HG03196 (cell line): Measurements from ENCODE around the gene SLC11A1.

ENCODE experiments used
- ATAC-seq: cut with Tn5 transposase; IDR thresholded peaks from one replicate; pipeline ENCODE4 v1.9.1; 2021; ENCODE audit not compliant: unreplicated experiment

SLC11A1 gene

DNA sequence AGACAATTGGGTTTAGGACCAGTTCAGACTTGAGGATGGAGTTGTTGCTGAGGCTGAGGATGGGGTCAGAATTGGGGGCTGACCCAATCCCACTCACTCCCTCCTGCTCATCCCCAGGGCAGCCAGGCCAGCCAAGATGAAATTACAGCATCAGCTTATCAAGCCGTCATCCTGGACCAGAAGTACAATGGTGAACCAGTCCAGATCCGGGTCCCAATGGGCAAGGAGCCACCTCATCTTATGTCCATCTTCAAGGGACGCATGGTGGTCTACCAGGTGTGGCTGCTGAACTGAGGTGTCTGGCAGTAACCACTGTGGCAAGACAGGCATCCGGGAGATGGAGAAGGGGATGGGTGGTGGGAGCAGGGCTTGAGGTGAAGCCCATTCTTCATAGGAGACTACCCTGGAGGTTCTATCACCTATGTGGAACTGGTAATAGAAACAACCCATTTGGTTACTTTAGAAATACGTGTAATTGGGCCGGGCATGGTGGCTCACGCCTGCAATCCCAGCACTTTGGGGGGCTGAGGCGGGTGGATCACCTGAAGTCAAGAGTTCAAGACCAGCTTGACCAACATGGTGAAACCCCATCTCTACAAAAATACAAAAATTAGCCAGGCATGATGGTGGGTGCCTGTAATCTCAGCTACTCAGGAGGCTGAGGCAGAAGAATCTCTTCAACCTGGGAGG, 50.7 kb downstream of the SLC11A1 start:
- no peak for ATAC-seq

DNA sequence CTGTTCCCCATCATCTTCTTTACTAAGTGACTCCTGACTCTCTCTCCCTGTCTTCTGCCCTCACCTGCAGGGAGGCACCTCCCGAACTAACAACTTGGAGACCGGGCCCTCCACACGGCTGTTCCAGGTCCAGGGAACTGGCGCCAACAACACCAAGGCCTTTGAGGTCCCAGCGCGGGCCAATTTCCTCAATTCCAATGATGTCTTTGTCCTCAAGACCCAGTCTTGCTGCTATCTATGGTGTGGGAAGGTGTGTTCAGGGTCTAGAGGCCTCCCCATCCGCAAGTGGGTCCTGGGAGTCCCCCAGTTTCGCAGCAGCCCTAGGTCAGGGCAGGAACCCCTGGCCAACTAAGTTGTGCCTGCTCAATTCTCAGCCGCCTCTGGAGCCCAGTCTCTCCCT, 52.4 kb downstream of the SLC11A1 start:
- no peak for ATAC-seq

DNA sequence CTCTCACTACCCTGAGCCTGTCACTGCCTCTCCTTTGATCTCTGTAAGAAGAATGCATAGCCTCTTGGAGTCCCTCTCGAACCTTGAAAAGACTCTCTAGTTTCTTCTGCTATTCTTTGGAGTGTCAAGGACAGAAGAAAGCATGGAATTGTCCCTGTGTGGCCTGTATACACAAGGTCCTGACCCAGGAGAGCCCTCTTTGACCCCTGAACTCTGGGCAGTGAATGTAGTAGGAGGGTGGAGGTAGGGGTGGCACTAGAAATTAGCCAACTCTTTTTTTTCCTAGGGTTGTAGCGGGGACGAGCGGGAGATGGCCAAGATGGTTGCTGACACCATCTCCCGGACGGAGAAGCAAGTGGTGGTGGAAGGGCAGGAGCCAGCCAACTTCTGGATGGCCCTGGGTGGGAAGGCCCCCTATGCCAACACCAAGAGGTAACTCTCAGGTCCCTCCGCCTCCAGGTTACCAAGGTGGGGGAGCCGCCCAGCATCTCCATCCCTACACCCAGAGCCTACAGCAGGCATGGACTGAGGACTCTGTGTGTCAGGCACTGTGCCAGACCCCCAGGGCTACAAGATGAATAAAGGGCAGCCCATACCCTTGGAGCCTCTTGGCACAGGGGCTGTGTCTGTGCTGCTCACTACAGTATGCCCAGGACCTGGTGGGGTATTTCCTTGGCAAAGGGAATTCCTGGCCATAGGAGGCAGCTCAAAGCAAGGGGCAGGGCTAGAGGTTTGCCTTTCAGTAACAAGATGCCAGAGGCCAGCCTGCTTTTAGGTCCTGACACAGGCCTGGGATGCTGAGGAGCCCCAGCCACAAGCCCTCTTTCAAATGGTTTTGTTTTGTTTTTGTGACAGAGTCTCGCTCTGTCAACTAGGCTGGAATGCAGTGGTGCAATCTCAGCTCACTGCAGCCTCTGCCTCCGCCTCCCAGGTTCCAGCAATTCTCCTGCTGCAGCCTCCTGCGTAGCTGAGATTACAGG, 53.2 kb downstream of the SLC11A1 start:
- ATAC-seq: no peak

DNA sequence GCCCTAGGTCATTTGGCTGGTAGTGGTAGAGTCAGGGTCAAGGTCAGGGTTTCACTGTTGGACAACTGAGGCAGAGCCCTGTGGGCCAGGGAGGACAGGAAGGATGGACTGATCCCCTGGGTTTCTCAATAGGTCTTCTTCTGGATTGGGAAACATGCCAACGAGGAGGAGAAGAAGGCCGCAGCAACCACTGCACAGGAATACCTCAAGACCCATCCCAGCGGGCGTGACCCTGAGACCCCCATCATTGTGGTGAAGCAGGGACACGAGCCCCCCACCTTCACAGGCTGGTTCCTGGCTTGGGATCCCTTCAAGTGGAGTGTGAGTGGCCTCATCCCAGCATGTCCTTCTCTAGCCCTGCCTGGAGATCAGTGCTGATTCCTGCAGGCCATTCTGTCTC, 54.9 kb downstream of the SLC11A1 start:
- no peak for ATAC-seq

DNA sequence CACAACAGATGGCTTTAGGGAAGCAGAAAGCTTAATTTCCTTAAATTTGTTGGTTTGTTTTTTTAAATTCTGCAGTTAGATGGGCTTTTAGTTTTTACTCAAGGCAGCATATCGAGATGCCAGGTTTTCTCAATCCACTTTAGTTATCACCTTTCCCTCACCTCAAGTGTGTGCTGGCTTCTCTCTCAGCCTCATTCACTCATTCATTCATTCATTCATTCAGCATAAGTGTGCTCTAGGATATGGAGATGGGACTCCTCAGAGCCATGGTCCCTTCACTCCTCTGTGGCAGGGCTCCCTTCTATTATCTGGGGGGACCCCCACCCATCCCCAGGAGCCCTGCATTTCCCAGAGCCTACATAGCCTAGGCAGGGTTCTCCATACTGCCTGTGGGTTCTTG, 55.9 kb downstream of the SLC11A1 start:
- no peak for ATAC-seq

DNA sequence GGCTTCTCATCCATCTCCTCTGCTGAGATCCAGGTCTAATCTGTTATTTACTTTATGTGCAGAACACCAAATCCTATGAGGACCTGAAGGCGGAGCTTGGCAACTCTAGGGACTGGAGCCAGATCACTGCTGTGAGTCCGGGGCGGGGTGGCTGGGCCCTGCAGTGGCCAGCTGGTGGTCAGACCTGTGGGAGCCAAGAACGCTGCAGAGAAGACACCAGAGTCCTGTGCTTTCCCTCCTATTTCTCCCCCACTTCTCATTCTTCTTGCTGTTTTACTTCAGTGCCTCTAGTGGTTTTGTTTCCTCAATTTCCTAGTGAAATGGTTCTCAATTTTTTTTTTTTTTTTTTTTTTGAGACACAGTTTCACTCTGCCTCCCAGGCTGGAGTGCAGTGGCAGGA, 56.5 kb downstream of the SLC11A1 start:
- ATAC-seq: no peak

DNA sequence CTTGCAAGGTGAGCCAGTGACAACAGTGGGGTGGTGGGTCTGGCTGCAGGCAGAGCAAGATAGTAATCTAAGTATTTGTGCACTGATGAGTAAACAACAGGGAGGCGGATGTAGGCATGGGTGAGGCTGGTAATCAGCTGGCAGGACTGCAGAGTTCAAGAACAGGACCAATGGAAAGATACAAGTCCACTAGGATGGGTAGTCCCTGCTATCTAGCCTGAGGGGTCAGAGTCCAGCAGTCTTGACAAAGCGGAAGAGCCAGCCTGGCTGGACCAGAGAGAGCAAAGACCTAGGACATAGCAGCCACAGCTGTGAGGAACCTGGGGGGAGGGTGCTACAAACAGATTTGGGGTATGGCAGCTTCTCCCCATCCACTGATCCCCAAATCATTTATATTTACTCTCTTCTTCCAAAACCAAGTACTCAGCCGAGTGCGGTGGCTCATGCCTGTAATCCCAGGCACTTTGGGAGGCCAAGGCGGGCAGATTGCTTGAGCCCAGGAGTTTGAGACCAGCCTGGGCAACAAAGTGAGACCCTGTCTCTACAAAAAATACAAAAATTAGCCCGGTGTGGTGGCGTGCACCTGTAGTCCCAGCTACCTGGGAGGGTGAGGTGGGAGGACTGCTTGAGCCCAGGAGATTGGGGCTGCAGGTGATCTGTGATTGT, 62.8 kb downstream of the SLC11A1 start:
- no peak for ATAC-seq

DNA sequence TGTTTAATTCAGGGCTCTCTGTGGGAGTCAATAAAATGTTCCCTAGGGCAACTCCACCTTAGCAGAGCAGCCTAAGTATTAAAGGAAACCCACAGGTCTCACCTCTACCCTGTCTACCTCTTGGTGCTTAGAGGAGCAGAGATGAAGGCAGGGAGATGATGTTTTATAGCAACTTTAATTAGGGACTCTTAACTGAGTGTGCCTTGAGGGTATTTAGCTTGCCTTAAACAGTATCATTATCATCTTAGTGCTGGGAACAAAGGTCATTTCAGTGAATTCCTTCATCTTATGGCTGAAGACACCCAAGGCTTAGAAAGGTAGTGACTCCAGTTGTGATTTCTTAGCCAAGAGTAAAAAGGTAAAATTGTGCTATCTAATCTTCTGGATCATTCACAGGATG, 63.5 kb downstream of the SLC11A1 start:
- ATAC-seq: no peak
